SK-MEL-5 (cell line): ENCODE measurements around the gene CERS1. TPM values are rescaled to one million over a fixed set of nuclear protein-coding genes. Genes with fewer than 3 reads are reported as not detected.

Source experiments
- DNase-seq: peaks from one replicate; pipeline ENCODE4 v3.0.0-alpha.2; 2016; ENCODE audit warnings: low read depth, low spot score
- in situ Hi-C: cut with HindIII; loops from 2 replicates; pipeline ENCODE4 v1.10.0; 2016; ENCODE audit warnings: low sequenced_read_pairs, high pct_unique_total_duplicates, low pct_unique_long_range_greater_than_20kb
- total RNA-seq: library from RNA; depleted of rRNA; stranded (reverse); fragments of >200 nt; shearing (Covaris generic); gene quantifications from 2 replicates; pipeline ENCODE4 v1.2.3, GENCODE V29; 2014

Gene CERS1
- total RNA-seq, 1 experiment from 2014 or later: 12.0 TPM

DNA sequence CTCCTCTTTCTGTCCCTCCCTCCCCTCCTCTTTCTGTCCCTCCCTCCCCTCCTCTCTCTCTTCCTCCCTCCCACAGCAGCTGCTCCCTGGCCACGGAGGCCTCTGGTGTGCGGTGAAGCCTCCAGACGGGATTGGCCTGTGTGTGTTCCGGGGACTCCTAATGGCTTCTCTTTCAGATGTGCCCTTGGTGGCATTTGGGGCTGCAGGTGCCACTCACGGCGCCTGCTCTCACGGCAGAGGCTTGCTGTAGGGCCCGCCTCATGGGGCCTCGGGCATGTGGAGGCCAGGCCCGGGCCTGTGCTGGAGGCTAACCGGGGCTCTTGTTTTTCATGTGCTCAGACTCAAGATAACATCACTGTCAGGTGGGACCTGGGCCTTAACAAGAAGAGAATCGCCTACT lies 43.3 kb downstream of the CERS1 start:
- in situ Hi-C loops: no loop called here
- no peak for DNase-seq

DNA sequence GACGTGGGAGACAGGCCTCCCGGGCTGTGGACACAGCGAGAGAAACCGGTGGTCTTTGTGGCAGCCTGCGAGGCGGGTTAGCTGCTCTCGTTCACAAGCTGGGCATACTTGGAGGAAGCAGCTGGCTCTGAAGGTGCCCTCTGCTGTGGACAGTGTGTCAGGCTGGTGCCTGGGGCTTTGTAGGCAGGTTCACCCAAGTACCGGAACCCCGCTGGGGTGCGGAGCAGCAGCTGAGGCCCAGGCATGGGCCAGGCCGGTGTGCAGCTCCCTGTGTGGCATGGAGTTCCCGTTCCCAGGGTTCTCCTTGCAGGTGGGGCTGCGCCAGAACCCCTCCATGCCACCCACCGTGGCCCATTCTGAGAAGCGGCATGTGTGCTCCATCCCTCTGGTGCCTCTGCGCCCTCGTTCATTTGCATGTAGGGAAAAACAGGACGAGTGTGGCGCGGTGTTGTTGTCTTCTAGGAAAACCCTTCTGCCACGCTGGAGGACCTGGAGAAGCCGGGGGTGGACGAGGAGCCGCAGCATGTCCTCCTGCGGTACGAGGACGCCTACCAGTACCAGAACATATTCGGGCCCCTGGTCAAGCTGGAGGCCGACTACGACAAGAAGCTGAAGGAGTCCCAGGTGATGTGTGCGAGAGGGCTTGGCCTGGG lies 44.2 kb downstream of the CERS1 start:
- in situ Hi-C loops: no loop called here
- DNase-seq: no peak

DNA sequence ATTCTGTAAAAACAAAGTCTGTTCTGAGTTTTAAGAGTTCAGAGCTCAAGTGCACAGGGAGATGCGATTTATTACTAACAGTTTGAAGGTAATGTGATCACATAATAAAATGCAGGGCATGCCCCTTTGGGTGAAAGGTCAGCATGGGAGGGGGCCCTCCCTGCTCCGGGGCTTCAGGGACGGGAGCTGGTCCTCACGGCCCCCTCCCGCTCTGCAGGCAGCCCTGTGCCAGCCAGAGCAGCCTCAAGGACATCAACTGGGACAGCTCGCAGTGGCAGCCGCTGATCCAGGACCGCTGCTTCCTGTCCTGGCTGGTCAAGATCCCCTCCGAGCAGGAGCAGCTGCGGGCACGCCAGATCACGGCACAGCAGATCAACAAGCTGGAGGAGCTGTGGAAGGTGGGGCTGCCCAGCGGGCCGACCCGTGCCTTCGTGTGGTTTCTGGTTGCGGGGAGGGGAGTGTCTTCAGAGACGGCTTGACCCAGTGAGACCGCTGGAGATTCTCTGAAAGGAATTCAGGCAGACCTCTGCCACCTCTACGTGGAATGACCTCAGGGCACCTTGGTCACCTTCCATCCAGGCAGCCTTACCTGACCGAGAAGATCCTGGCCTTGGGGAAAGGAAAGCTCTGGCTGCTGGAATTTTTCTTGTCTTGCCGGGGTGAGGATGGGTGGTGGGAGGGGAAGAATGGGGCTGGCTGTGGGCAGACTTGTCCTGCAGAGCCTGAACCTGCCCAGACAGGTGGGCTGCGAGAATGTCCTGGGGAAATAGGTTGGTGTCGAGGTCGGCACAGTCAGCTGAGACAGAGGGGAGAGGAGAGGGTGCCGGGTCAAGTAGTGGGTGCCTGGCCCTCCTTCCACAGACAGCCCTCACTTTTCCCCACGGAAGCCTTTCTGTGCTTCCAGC lies 45.2 kb downstream of the CERS1 start:
- in situ Hi-C loops: no loop called here
- no peak for DNase-seq

DNA sequence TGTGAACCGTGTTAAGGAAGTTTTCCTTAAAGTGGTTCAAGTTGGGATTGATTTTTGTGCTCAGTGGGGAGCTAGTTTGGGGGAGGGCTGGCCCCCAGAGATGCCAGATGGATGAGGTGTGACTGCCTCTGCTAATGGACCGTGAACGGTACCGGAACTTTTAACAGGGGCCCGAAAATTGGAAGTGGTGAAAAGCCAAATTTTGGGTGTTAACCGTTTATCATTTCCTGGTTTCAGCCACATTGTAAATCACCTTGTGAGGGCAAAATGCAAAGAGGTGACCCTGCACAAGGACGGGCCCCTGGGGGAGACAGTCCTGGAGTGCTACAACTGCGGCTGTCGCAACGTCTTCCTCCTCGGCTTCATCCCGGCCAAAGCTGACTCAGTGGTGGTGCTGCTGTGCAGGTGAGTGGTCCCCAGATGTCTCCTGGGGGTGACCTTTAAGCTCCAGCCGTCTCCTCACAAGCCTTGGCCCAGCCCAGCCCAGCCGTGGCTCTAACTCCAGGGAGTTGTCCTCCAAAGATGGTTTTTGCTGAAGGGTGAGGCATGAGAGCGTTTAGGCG lies 46.0 kb downstream of the CERS1 start:
- in situ Hi-C loops: no loop called here
- DNase-seq: no peak

DNA sequence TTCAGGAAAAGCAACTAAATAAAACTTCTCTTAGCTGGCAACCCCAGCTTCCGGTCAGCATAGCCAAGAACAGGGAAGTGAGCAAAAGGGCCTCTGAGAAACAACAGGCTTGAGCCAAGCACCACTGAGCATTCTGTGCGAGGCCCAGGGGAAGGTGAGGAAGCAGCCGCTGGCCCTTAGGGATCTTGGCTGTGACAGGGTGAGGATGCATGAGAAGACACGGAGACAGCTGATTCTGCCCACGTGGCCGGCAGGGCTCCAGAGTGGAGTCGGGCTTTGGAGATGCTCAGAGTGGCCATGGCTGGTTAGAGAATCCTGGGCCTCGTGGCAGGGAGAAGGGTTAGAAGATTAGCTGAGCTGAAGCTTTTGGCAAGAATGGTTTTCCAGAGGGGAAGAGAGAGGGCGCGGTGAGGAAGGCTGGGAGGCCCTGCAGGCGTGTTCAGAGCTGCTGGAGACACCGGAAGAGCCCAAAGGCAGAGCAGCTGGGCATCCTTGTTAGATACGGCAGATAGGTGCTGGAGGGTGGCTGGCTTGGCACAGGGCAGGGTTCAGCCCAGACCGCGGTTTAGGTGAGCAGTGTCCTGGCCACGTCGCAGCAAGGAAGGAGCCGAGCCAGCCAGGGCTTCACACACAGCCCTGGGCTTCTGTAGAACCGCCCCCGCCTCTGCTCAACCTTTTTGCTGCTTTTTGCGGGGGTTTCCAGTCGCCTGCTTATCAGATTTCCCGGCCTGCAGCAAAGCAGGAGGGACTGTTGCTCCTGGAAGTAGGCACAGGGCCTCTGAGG lies 46.9 kb downstream of the CERS1 start:
- in situ Hi-C loops: no loop called here
- DNase-seq: no peak

DNA sequence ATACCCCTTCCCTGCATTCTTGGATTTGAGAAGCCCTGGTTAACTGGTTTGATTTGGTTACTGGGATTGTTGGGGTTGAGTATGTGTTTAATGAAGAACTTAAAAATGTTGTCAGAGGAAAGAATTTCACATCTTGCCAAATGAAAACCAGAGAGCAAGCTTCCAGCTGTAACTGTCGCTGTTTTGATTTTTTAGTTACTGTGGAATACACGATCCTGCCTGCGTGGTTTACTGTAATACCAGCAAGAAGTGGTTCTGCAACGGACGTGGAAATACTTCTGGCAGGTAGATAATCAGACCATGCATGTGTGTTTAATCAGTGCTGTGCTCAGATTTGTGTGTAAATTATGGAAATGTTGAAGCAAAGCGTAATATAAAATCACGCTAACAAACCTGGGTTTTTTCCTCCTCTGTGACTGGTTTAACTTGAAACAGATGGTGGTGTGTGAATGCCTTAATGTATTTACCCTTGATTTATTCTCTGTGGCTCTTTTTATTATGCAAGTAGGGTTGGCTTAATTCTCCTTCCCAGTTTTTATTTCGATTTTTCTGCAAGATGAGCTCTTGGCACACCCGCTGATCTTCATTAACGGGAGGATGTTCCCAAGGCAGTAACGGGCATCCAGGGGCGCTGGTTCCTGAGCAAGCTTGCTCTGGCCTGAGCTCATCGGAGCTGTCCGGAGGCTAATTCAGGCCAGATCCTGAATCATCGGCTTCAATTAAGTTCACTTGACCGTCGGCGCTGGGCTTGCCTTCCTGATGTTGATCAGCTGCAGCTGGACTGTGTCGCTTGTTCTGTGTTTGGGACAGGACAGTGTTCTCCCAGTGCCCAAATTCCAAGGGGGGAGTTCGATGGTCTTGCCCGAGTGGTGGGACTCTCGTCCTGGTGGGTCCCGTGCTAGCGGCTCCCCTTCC lies 48.2 kb downstream of the CERS1 start:
- in situ Hi-C loops: no loop called here
- DNase-seq: no peak

DNA sequence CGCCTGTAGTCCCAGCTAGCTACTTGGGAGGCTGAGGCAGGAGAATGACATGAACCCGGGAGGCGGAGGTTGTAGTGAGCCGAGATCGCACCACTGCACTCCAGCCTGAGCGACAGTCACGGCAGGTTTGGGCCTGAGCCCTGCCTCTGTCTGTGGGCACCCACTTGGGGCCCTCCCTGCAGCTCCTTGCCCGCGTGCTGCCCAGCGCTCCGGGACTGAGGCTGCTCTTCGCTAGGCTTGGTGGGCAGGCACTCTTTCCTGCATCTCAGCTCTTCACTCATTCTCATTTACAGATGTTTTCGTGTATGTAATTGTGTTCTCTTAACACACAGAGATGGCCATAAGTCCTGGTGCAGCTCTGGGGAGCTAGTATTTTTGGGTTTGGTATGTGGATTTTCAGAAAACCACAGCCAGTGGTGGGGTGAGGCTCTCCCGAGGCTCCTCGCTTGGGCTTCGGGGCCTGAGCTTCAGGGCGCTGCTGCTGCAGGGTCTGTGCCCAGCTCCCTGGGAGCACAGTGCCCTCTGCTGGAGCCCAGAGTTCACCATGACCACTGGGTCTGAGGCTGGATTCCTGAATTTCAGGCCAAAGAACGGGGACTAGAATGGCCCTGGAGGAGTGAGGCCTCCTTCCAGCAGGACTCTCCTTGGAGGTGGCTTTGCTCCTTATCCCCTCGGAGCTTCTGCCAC lies 49.0 kb downstream of the CERS1 start:
- in situ Hi-C loops: no loop called here
- DNase-seq: peak; percentile 72

DNA sequence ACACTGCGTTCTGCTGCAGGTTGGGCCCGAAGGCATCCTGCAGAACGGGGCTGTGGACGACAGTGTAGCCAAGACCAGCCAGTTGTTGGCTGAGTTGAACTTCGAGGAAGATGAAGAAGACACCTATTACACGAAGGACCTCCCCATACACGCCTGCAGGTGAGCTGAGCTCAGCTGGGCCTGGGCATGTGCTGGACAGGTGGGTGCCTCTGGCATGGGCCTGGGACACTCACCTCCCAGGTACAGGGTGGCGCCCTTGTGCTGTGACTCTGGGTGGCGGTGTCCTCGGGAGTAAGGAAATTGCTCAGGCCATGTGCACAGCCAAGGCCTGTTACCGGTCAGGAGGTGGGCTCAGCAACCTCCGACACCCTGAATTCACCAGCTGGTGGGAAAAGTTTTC lies 50.0 kb downstream of the CERS1 start:
- DNase-seq: no peak
- in situ Hi-C loops: no loop called here

DNA sequence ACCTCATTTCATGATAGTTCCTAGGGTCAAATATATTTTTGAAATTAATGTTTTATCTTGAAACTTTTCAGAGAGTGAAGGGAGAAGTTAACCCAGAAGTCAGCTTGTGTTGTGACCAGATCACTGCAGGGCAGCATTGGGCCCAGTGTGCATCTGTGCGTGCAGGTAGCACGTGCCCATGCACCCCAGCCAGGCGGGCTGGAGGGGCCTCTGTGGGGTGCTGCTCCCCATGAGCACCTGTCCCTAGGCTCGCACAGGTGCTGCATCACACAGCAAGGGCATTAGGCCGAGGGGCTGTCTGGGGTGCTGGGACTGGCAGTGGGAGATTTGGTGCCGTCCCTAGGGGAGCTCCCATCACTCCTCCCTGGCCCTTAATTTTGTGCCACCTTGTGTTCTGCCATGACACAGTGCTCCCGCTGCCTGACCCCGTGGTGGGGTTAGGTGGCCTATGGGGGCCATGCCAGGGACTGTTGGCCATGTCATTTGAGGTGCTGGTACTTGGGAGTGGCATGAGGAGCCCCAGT lies 51.1 kb downstream of the CERS1 start:
- in situ Hi-C loops: no loop called here

DNA sequence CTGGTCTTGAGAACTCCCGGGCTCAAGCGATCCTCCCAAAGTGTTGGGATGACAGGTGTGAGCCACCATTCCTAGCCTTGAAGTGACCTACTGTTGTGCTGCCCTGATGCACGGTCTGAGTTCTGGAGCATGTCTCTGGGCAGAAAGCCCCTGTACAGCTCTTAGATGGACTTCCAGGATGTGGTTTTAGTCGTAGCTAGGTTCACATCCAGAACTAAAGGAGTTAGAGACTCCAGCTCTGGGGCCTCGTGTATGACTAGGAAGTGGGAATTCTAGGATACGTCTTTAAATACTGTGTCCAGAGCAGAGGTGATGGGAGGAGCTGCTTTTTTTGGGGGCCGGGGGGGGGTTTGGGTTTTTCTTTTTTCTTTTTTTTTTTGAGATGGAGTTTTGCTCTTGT lies 52.0 kb downstream of the CERS1 start:
- in situ Hi-C loops: no loop called here
- no peak for DNase-seq

More for the DNA sequence above, 51.1 kb downstream of the CERS1 start:
- DNase-seq: no peak

DNA sequence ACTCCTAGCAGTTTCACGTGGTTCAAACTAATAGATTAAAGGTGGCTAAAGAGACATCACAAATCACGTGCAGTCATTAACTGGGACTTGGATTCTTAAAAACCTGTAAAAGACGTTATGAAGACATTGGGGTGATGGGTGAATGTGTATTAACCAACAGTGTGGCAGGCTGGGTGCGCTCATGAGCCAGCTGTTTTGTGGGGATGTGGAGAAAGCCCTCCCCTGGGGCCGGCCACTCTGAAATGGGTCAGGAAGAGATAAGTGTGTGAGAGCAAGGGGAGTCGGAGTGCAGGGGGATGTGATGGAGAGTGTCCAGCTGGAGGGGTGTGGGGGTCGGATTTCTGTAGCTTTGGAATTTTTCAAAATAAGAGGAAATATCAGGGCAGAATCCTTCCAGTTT lies 53.8 kb downstream of the CERS1 start:
- in situ Hi-C loops: no loop called here

DNA sequence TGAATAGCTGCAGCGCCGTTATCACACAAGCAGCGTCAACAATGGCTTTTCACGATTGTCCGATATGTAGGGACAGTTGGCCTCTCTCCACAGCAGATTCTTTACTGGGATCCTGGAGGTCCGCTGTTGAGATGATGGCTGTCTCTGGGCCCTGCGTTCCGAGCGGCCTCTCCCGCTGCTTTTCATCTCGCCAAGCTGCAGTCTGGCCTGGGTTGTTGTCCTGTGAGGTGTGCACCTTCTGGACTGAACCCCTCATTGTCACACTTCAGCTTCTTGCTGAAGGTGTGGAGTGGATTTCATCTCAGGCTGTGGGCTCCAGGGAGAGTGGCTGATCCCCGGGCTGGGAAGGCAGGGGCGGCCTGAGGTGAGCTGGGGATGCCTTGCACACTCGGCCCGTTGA lies 54.6 kb downstream of the CERS1 start:
- no peak for DNase-seq
- in situ Hi-C loops: no loop called here

More for the DNA sequence above, 53.8 kb downstream of the CERS1 start:
- DNase-seq: no peak

DNA sequence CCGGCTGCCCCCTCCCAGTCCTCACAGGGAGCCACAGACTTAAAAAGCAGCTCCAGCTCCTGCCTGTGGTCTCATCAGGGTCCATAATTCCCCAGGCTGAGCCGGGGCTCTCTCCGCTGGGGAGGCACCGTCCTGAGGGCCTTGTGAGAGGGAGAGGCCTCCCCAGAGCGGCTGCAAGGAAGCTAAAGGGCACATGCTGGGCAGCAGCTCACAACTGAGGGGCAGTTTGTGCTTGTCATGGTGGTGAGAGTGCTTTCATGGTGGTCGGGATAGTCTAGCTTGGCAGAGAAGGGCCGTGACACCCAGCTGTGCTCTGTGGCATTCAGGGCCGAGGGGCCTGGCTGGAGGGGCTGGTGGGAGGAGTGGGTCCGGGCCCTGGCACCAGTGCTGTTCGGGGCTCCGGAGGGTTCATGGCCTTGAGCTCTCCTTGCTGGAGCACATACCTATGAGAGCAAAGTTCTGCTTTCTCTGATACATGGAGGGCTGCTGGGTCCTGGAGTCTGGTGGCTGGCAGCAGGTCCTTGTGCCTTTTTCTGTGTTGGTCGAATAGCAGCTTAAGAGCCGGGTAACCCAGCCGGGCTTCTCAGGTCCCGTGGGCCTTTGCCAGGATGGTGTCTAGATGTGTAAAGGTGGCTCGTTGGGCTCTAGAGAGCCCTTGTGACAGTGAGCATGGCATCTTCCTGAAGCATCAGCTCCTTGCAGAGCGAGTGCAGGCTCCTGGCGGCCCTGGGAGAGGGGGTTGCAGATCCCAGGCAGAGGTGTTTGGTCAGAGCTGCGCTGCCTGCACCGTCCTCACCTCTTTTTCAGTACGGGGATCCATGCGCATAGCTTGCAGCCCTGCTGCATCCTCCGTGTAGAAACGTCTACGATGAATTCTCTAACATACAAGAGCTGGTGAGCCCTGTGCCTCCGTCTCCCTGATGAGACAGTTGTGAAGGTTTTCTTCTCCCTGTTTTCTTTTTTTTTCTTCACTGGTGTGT lies 55.4 kb downstream of the CERS1 start:
- in situ Hi-C loops: no loop called here

DNA sequence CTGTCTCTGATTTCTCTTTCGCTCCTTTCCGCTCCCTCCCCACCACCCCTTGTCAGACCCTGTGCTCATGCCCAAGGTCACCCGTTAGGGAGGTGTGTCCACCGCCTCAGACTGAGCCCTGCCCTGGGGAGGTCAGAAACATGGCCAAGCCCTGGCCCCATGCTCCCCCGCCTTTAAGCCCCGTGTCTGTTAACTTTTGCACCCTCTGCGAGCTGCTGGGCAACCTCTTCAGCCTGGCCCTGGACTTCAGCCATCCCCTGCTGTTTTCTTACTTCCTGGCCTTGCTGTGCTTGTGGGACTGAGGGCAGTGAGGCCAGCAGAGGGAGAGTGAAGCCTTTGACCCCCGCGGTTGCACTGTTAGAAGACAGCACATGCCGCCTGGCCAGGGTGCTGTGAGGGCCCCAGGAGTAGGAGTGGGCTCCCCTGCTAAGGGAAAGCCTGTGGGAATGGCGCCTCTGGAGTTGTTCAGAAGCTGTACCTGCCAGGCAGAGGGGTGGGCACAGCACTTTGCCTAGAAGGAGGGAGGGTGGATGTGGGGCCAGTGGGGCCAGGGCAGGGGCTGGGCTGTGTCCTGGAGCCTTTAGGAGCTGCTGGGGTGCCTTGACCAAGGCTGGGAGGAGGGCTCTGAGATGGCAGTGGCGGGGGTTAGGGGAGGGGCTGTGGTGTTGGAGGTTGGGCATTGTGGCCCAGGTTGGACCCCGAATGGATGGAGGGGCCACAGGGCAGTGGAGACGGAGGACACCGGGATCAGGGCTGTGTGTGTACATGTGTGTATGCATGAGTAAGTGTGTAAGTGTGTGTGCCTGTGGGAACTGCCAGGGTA lies 56.3 kb downstream of the CERS1 start:
- in situ Hi-C loops: no loop called here
- no peak for DNase-seq

More for the DNA sequence above, 55.4 kb downstream of the CERS1 start:
- no peak for DNase-seq

DNA sequence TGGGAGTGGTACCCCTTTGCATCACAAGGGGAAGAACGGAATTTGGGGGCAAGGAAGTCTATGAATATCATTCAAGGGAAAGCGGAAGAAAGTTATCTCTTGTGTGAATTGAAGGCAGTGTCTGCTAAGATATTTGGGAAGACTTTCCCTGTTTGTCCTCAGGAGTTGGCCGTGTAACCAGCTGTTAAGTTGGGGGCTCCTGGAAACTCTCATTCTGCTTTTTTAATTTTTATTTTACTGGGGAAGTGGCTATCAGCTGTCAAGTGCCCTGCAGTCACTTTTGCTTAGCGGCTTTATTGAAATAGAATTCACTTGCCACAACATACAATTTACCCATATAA lies 61.3 kb downstream of the CERS1 start:
- in situ Hi-C loops: no loop called here
- DNase-seq: no peak
